ENCODE results near the gene CHD8. TPM values are rescaled to one million over a fixed set of nuclear protein-coding genes. Genes with fewer than 3 reads are reported as not detected.

CHD8 gene
- total RNA-seq, 1 donor, result 55.4 TPM

DNA sequence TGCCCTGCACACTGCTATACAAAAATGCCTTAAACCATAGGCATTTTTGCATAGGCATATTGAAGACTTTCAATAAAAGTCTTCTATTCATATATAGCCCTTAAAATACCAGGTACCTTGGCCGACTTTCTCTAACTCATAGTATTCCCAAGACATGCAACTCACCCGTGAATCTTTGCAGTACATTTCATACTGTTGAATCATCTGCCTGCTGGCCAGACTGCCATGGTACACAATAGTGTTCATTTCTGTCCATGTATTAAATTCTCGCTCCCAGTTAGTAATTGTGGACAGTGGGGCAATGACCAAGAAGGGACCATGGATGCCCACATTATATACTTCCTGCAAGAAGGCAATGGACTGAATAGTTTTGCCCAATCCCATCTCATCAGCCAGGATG is 47.8 kb downstream of the CHD8 start:
- Histone ChIP-seq H3K79me2 (ENCODE audit: insufficient read depth, low read length) (no peaks in the 10 kb centered on the region), H3K4me1 (ENCODE audit: insufficient read depth, low read length) (peaks cover 10% of the 10 kb centered on the region), H3K27me3 (ENCODE audit: insufficient read depth, low read length) (no peaks in the 10 kb centered on the region), H3K4me3 (ENCODE audit: insufficient read depth, low read length) (no peak overlapping the region), H3K9me3 (ENCODE audit: low read depth, low read length) (no peaks in the 10 kb centered on the region), H3K4me2 (ENCODE audit: insufficient read depth, low read length) (no peak overlapping the region), H3K27ac (ENCODE audit: low read depth, low read length) (peak overlapping the region; percentile 40), H2AFZ (ENCODE audit: low read length) (no peak overlapping the region), H3K36me3 (ENCODE audit: insufficient read depth, low read length) (peaks cover 88% of the 10 kb centered on the region), H4K20me1 (ENCODE audit: insufficient read depth, low read length) (no peaks in the 10 kb centered on the region)
- DNase-seq (ENCODE audit: insufficient read length, low spot score, missing footprints), result peak; percentile 81
- TF ChIP-seq, protein P1, sequence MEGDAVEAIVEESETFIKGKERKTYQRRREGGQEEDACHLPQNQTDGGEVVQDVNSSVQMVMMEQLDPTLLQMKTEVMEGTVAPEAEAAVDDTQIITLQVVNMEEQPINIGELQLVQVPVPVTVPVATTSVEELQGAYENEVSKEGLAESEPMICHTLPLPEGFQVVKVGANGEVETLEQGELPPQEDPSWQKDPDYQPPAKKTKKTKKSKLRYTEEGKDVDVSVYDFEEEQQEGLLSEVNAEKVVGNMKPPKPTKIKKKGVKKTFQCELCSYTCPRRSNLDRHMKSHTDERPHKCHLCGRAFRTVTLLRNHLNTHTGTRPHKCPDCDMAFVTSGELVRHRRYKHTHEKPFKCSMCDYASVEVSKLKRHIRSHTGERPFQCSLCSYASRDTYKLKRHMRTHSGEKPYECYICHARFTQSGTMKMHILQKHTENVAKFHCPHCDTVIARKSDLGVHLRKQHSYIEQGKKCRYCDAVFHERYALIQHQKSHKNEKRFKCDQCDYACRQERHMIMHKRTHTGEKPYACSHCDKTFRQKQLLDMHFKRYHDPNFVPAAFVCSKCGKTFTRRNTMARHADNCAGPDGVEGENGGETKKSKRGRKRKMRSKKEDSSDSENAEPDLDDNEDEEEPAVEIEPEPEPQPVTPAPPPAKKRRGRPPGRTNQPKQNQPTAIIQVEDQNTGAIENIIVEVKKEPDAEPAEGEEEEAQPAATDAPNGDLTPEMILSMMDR (IDR thresholded peaks at IDR 0.05; ENCODE audit: extremely low read depth, low read depth, low read length), result no peak

DNA sequence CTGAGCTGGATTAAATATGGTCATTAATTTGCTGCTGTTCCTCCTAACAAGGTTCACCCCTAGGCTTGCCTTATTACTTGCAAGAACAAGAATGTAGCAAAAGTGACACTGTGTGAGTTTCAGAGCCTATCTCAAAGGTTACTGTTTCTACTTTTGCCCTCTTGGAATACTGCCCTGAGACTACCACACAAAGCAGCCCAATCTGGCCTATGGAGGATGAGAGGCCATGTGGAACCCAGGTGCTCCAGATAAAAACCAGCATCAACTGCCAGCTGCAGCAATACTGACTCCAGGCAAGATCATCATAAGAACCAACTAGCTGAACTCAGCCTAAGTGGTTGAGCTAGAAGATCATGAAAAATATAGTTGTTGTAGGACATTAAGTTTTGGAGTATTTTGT is 49.7 kb downstream of the CHD8 start:
- TF ChIP-seq, protein P1 (IDR thresholded peaks at IDR 0.05; ENCODE audit: extremely low read depth, low read depth, low read length), result no peak
- Histone ChIP-seq H3K4me3 (ENCODE audit: insufficient read depth, low read length) (no peak overlapping the region), H3K9me3 (ENCODE audit: low read depth, low read length) (no peaks in the 10 kb centered on the region), H3K27me3 (ENCODE audit: insufficient read depth, low read length) (no peaks in the 10 kb centered on the region), H2AFZ (ENCODE audit: low read length) (no peak overlapping the region), H3K27ac (ENCODE audit: low read depth, low read length) (no peak overlapping the region), H3K4me1 (ENCODE audit: insufficient read depth, low read length) (peaks cover 10% of the 10 kb centered on the region), H3K79me2 (ENCODE audit: insufficient read depth, low read length) (no peaks in the 10 kb centered on the region), H3K4me2 (ENCODE audit: insufficient read depth, low read length) (no peak overlapping the region), H3K36me3 (ENCODE audit: insufficient read depth, low read length) (peaks cover 88% of the 10 kb centered on the region), H4K20me1 (ENCODE audit: insufficient read depth, low read length) (no peaks in the 10 kb centered on the region)
- DNase-seq (ENCODE audit: insufficient read length, low spot score, missing footprints), result no peak

DNA sequence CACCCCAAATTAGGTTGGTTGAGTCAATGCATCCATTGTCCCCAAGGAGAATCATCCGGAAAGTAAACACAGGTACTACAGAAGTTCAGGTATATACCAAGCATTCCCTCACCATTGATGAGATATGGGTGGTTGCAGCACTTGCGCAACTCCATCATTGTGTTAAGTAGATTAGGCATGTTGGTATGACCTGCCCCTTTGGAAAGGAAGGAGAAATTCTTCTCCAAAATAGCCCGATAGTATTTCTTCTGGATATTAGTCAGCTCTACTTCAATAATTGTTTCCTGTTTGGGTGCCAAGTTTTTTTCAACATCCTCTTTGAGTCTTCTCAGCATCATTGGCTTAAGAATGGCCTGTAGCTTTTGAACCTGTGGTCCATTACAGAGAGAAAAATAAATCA is 50.8 kb downstream of the CHD8 start:
- Histone ChIP-seq H3K9me3 (ENCODE audit: low read depth, low read length) (no peaks in the 10 kb centered on the region), H3K27ac (ENCODE audit: low read depth, low read length) (no peak overlapping the region), H3K36me3 (ENCODE audit: insufficient read depth, low read length) (peaks cover 89% of the 10 kb centered on the region), H3K4me2 (ENCODE audit: insufficient read depth, low read length) (no peak overlapping the region), H3K79me2 (ENCODE audit: insufficient read depth, low read length) (no peaks in the 10 kb centered on the region), H2AFZ (ENCODE audit: low read length) (no peak overlapping the region), H3K4me3 (ENCODE audit: insufficient read depth, low read length) (no peak overlapping the region), H3K4me1 (ENCODE audit: insufficient read depth, low read length) (peaks cover 10% of the 10 kb centered on the region), H4K20me1 (ENCODE audit: insufficient read depth, low read length) (no peaks in the 10 kb centered on the region), H3K27me3 (ENCODE audit: insufficient read depth, low read length) (no peaks in the 10 kb centered on the region)
- peak; percentile 18 for DNase-seq (ENCODE audit: insufficient read length, low spot score, missing footprints)
- TF ChIP-seq, protein P1 (IDR thresholded peaks at IDR 0.05; ENCODE audit: extremely low read depth, low read depth, low read length), result no peak

DNA sequence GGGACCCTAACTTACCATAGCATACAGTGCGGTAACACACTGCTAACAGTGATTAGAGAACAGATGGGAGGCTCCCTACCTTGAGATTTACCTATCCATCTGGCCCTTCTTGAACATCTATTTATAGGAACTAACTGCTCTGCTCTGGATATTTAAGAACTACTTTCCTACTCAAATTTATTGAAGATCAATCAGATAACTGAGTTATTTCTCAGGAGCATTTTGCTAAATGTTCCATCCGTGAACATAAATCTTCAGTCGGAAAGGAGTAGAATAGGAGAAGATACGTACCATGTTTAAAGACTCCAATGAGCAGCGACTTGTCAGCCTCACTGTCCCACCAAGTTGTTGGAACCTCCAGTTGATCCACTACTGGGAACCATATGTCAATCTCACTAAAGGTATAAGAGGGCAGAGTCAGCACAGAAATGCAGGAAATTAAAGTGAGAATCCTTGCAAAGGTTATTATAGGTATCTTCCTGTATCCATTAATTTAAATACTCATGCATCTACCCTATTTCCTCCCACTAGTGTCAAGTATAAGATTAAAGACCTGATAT is 56.5 kb downstream of the CHD8 start:
- Histone ChIP-seq H3K79me2 (ENCODE audit: insufficient read depth, low read length) (no peaks in the 10 kb centered on the region), H3K36me3 (ENCODE audit: insufficient read depth, low read length) (peaks cover 94% of the 10 kb centered on the region)
- TF ChIP-seq, protein P1 (IDR thresholded peaks at IDR 0.05; ENCODE audit: extremely low read depth, low read depth, low read length), result no peak

More for the DNA sequence above, 56.5 kb downstream of the CHD8 start:
- Histone ChIP-seq H3K27ac (ENCODE audit: low read depth, low read length) (no peak overlapping the region), H3K4me1 (ENCODE audit: insufficient read depth, low read length) (no peaks in the 10 kb centered on the region), H3K4me3 (ENCODE audit: insufficient read depth, low read length) (no peak overlapping the region), H3K4me2 (ENCODE audit: insufficient read depth, low read length) (no peak overlapping the region), H2AFZ (ENCODE audit: low read length) (no peak overlapping the region), H3K27me3 (ENCODE audit: insufficient read depth, low read length) (no peaks in the 10 kb centered on the region), H3K9me3 (ENCODE audit: low read depth, low read length) (no peaks in the 10 kb centered on the region), H4K20me1 (ENCODE audit: insufficient read depth, low read length) (no peaks in the 10 kb centered on the region)
- no peak for DNase-seq (ENCODE audit: insufficient read length, low spot score, missing footprints)

All from osteoblast (primary cell).